HEK293 (cell line): ENCODE results near the gene MYO5B.
"Not testable (repeated sequence)": the region's sequence is repeated elsewhere in the genome, so short reads cannot be mapped to it uniquely, and the experiment has no call there.

Experiments used
- CTCF ChIP-seq: fragments of 450-650 bp; formaldehyde crosslinking; IDR thresholded peaks from 2 replicates; pipeline ENCODE4 v1.5.1; 2016; ENCODE audit warnings: missing biosample characterization, missing genetic modification characterization
- ZFP69B ChIP-seq: fragments of 450-650 bp; formaldehyde crosslinking; IDR thresholded peaks from 2 replicates; pipeline ENCODE4 v1.5.1; 2016; ENCODE audit warnings: missing biosample characterization, missing genetic modification characterization
- ZNF76 ChIP-seq: fragments of 450-650 bp; formaldehyde crosslinking; IDR thresholded peaks from 2 replicates; pipeline ENCODE4; 2016; ENCODE audit warnings: low read depth, missing biosample characterization, missing genetic modification characterization, borderline replicate concordance

DNA sequence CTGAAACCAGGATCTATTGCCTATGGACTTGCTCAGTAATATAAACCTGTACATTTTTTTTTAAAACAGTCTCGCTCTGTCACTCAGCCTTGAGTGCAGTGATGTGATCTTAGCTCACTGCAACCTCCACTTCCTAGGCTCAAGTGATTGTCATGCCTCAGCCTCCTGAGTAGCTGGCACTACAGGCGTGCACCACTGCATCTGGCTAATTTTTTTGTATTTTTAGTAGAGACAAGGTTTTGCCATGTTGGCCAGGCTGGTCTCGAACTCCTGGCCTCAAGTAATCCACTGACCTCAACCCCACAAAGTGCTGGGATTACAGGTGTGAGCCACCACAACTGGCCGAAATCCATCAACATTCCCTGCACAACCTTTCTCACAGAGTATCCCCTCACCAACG is 100.2 kb downstream of the MYO5B start:
- TF ChIP-seq ZFP69B; CTCF (tag by site-specific recombination); ZNF76: not testable (repeated sequence)
